Esophagus squamous epithelium (tissue), 5 donors: ENCODE measurements around the gene TMEM61. TPM values are rescaled to one million over a fixed set of nuclear protein-coding genes. Genes with fewer than 3 reads are reported as not detected.

Experiments
- DNase-seq: peaks from one replicate; lab custom pipeline; 2025; lab: John Stamatoyannopoulos, UW
- H3K27ac ChIP-seq, 4 donors: fragments of 200-600 bp; sonication (generic); one replicate each; pipeline ENCODE4 v1.5.1; 2016 to 2019; ENCODE audit warnings: mild to moderate bottlenecking in 1 of 4
- H3K27me3 ChIP-seq, 4 donors: fragments of 200-600 bp; sonication (generic); 1 replicate in 3 of 4; 2 replicates in 1 of 4; pipeline versions ENCODE4 v1.5.1 to v1.6.0; 2017 to 2021; ENCODE audit warnings: antibody characterized with exemption in 1 of 4
- H3K36me3 ChIP-seq, 3 donors: fragments of 200-600 bp; sonication (generic); one replicate each; pipeline ENCODE4 v1.5.1; 2016 to 2019
- H3K4me1 ChIP-seq, 3 donors: fragments of 200-600 bp; sonication (generic); one replicate each; pipeline ENCODE4 v1.5.1; 2017 to 2019
- H3K4me3 ChIP-seq, 4 donors: fragments of 200-600 bp; sonication (generic); 1 replicate in 3 of 4; 2 replicates in 1 of 4; pipeline ENCODE4 v1.5.1; 2016 to 2019; ENCODE audit warnings: mild to moderate bottlenecking in 2 of 4, moderate library complexity in 1 of 4
- H3K9me3 ChIP-seq, 3 donors: fragments of 200-600 bp; sonication (generic); one replicate each; pipeline ENCODE4 v1.5.1; 2016 to 2019
- POLR2A ChIP-seq, 4 donors: fragments of 450-650 bp; IDR thresholded peaks; one replicate each; pipeline ENCODE4 v1.6.1; 2017; ENCODE audit warnings: antibody characterized with exemption in 4 of 4, mild to moderate bottlenecking in 4 of 4, moderate library complexity in 3 of 4
- WGBS, 2 donors: methylation state at CpG; one replicate each; pipeline ENCODE4 v1.1.5; 2018; 5-methylcytosine and 5-hydroxymethylcytosine counted together
- intact Hi-C: fragments of 100-400 bp; cut with DNase I; formaldehyde crosslinking; loops from one replicate; pipeline ENCODE4 v1.15.0; 2022
- total RNA-seq, 4 donors: library from RNA; depleted of rRNA; stranded (reverse); fragments of >200 nt; gene quantifications; one replicate each; pipeline ENCODE4 v1.1.0, GENCODE V29; 2016
- TF ChIP-seq, protein P1 (sequence below), 6 experiments: fragments of 450-650 bp in 4 of 6; fragments of 200-600 bp in 2 of 6; sonication (generic) in 2 of 6; IDR thresholded peaks; one replicate each; pipeline ENCODE4 v1.5.1; 2016 to 2019; ENCODE audit warnings: antibody characterized with exemption in 6 of 6, mild to moderate bottlenecking in 4 of 6, moderate library complexity in 4 of 6
- donor health status: DM: yes; HTN: yes; CAD: no.

Gene TMEM61
- total RNA-seq, 4 donors from 2014 or later, result 0.95 to 2.3 (median 1.0) TPM; not detected in 1

DNA sequence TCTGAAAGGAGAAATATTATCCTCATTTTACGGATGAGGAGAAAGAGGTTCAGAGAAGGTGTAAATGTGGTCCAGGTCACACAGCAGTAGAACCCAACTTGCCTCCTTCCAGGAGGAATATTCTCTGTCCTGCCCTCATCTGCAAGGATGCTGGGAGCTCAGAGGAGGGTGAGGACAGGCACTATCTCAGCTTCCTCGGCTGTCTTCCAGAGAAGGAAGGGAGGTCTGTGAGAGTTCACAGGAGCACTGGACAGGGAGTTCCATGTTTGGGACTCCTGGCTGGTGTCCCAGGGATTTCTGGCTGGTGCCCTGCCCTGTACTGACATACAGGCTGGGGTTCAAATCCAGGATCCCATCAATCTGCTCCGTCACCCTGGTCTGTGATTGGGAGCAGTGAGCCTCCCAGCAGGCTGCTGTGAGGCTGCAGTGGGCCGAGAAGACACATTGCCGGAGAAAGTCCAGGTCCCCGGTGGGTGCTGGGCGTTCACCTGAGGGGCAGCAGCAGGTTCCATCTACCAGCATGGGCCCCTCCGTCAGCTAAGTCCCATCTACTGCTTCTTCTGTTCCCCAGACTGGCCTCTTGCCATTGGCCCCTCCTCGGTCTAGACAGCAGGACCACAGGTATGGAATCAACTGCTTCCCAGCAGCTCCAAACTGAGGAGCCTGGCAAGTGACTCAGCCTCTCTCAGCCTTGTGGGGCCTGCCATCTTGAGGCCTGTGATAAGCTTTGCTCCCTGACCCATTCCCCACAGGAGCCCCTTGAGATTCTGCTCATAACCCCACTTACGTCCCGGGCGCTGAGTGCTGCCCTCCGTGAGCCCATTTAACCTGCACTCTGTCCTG is 9.8 kb downstream of the TMEM61 start:
- Histone ChIP-seq H3K4me1 (no peaks in the 10 kb centered on the region), H3K27me3 (peaks cover 0 to 8% (median 0%) of the 10 kb centered on the region in 4 donors), H3K4me3 (no peak overlapping the region), H3K9me3 (no peaks in the 10 kb centered on the region), H3K36me3 (no peaks in the 10 kb centered on the region), H3K27ac (peak overlapping the region in 2 of 4 donors; percentile 27 to 58)
- no peak for TF ChIP-seq POLR2A (IDR thresholded peaks at IDR 0.05)
- TF ChIP-seq, protein P1, sequence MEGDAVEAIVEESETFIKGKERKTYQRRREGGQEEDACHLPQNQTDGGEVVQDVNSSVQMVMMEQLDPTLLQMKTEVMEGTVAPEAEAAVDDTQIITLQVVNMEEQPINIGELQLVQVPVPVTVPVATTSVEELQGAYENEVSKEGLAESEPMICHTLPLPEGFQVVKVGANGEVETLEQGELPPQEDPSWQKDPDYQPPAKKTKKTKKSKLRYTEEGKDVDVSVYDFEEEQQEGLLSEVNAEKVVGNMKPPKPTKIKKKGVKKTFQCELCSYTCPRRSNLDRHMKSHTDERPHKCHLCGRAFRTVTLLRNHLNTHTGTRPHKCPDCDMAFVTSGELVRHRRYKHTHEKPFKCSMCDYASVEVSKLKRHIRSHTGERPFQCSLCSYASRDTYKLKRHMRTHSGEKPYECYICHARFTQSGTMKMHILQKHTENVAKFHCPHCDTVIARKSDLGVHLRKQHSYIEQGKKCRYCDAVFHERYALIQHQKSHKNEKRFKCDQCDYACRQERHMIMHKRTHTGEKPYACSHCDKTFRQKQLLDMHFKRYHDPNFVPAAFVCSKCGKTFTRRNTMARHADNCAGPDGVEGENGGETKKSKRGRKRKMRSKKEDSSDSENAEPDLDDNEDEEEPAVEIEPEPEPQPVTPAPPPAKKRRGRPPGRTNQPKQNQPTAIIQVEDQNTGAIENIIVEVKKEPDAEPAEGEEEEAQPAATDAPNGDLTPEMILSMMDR (IDR thresholded peaks at IDR 0.05), result no peak
- WGBS, 2 donors, result 74% methylated on average over 10 to 12 of the region's 13 CpGs
- no peak for DNase-seq
- intact Hi-C loops, result no loop called here

DNA sequence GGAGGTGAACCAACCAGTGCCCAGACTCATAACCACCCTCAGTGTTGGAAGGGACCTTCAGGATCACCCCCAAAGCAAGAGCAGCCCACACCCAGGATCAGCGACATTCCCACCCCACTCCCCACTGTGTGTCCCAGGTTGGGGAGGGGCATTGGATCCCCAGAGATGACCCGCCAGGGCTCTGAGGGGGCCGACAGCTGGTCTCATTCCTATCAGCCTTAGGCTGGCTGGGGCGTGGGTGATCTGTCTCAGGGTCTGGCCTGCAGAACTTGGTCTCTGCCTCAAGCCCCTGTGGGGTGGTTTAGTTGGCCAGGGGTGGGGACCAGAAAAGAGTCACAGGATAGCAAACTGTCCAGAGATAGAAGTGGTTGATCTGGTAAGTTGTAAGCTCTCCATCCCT is 10.5 kb downstream of the TMEM61 start:
- no peak for DNase-seq
- Histone ChIP-seq H3K4me1 (no peaks in the 10 kb centered on the region), H3K4me3 (no peak overlapping the region), H3K9me3 (no peaks in the 10 kb centered on the region), H3K27me3 (peaks cover 0 to 15% (median 0%) of the 10 kb centered on the region in 4 donors), H3K27ac (peak overlapping the region in 2 of 4 donors; percentile 2 to 28), H3K36me3 (no peaks in the 10 kb centered on the region)
- WGBS, 2 donors, result 71% methylated on average over 4 of the region's 4 CpGs; no CpG with 5 or more reads in 1 of the 2 donors
- intact Hi-C loops, result no loop called here
- TF ChIP-seq, protein P1 (IDR thresholded peaks at IDR 0.05), result no peak
- TF ChIP-seq POLR2A (IDR thresholded peaks at IDR 0.05), result no peak

DNA sequence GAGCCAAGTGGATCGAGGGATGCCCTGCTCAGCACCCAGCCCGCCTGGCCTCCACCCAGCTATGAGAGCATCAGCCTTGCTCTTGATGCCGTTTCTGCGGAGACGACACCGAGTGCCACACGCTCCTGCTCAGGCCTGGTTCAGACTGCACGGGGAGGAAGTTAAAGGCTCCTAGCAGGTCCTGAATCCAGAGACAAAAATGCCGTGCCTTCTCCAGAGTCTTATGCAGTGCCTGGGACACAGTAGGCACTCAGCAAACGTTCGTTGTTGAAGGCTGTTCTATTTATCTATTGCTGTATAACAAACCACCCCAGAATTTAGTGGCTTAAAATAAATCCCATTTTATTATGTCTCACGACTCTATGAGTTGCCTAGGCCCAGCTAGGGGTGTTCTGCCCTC is 11.5 kb downstream of the TMEM61 start:
- Histone ChIP-seq H3K27me3 (peaks cover 0 to 20% (median 0%) of the 10 kb centered on the region in 4 donors), H3K27ac (no peak overlapping the region), H3K36me3 (no peaks in the 10 kb centered on the region), H3K9me3 (no peaks in the 10 kb centered on the region), H3K4me3 (no peak overlapping the region), H3K4me1 (peaks cover 5 to 10% (median 6%) of the 10 kb centered on the region in 3 donors)
- DNase-seq, result no peak
- intact Hi-C loops, result no loop called here
- WGBS, 2 donors, result 40 to 73% methylated on average over 7 to 8 of the region's 12 CpGs
- TF ChIP-seq, protein P1 (IDR thresholded peaks at IDR 0.05), result no peak
- no peak for TF ChIP-seq POLR2A (IDR thresholded peaks at IDR 0.05)

DNA sequence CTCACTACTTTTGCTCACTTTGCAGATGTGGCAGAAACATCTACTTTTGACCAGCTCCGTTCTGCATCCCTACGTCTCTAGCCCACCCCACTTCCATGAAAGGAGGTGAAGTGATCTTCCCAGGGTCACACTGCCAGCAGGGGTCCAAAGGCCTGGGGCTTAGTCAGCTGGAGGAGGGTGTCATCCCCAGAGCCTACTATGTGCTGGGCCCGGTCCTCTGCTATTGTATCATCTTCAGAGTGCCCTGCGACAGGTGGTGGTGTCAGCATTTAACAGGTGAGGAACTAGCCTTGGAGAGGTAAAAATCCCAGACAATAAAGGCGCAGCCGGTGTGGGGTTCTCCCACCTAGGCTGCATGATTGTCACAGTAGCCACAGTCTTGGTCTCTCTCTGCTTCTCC is 12.7 kb downstream of the TMEM61 start:
- TF ChIP-seq, protein P1 (IDR thresholded peaks at IDR 0.05), result no peak
- DNase-seq, result no peak
- WGBS, 2 donors, result 95 to 100% methylated on average over 3 to 6 of the region's 6 CpGs
- Histone ChIP-seq H3K4me3 (no peak overlapping the region), H3K27ac (no peak overlapping the region), H3K27me3 (peaks cover 0 to 32% (median 0%) of the 10 kb centered on the region in 4 donors), H3K9me3 (no peaks in the 10 kb centered on the region), H3K36me3 (no peaks in the 10 kb centered on the region), H3K4me1 (peaks cover 6 to 13% (median 7%) of the 10 kb centered on the region in 3 donors)
- intact Hi-C loops, result no loop called here

DNA sequence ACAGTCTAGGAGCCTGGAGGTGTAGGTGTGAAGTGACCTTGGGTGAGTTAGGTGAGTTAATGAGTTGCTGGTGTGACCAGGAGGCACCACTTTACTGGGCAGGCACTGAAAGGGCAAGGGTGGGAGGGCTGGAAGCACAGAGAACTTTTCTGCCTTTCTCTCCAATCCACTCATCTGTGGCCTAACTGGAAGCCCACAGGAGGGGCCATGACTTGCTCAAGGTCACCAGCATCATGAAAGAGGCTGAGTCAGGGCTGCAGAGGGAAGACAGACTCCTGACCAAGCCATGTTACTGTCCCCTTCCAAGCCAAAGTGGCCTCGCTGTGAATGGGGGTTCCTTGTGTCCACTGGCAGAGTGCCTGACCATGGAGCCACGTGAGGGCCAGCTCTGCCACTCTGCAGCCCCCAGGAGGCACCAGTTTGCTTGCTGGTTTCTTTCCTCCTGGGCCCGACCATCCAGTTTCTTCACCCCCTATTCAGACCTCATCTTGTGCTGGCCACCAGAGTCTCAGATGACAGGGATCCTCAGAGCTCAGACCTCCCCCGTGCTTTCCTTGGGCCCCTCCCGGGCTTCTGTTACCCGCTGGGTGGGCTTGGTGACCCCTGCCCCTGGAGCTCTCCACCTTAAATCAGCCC is 14.0 kb downstream of the TMEM61 start:
- WGBS, 2 donors, result 66 to 81% methylated on average over 6 of the region's 6 CpGs
- H3K36me3 ChIP-seq, result no peaks in the 10 kb centered on the region
- no peaks in the 10 kb centered on the region for H3K9me3 ChIP-seq

More for the DNA sequence above, 14.0 kb downstream of the TMEM61 start:
- DNase-seq, result no peak
- intact Hi-C loops, result no loop called here
- Histone ChIP-seq H3K27me3 (peaks cover 0 to 46% (median 0%) of the 10 kb centered on the region in 4 donors), H3K4me3 (no peak overlapping the region), H3K27ac (no peak overlapping the region), H3K4me1 (peaks cover 6 to 13% (median 7%) of the 10 kb centered on the region in 3 donors)
- TF ChIP-seq POLR2A (IDR thresholded peaks at IDR 0.05), result no peak
- TF ChIP-seq, protein P1 (IDR thresholded peaks at IDR 0.05), result no peak
